IPS-18c (cell line): ENCODE results near the gene SLC16A14.

Experiments
- H3K4me3 ChIP-seq: 2 replicates; pipeline ENCODE4 v1.7.0; 2013; ENCODE audit warnings: low read depth, mild to moderate bottlenecking, low read length, moderate library complexity; ENCODE audit not compliant: insufficient read depth
- H3K9me3 ChIP-seq: one replicate; pipeline ENCODE4 v1.6.1; 2013; ENCODE audit warnings: mild to moderate bottlenecking, low read length, moderate library complexity; ENCODE audit not compliant: control insufficient read depth, insufficient read depth

SLC16A14 gene

GRCh38 chr2:229993236-229993635, 75.5 kb downstream of the SLC16A14 start:
- Histone ChIP-seq H3K4me3 (no peak overlapping the region), H3K9me3 (no peaks in the 10 kb centered on the region)
